ENCODE data around the gene AATK.

AATK gene

DNA sequence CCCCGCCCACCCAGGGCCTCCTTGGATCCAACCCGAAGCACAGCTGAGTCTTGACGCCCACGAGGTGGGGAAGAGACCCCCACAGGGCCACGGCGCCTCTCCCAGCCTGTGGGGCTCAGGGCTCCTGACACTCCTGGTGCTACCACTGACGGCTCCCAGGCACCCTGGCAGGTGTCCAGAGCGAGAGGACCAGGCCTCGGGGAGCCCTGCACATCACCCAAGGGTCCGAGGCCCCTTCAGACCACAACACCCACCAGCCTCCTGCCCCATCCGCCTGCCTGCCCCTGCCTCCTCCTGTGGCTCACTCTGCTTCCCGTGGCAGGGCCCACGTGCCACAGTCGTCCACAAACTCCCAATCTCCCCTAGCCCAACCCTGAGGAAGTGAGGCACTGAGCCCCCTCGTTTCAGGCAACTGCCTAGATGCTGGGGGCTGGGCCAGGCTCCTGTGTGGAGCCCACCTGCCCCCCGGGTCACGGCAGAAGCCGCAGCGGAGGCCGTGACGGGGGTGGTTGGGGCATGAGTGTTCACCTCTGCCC, 28.3 kb upstream of the AATK start:
- no peak overlapping the region for H3K27ac Mint-ChIP-seq
- no peak for DNase-seq
- TF ChIP-seq, protein P1, sequence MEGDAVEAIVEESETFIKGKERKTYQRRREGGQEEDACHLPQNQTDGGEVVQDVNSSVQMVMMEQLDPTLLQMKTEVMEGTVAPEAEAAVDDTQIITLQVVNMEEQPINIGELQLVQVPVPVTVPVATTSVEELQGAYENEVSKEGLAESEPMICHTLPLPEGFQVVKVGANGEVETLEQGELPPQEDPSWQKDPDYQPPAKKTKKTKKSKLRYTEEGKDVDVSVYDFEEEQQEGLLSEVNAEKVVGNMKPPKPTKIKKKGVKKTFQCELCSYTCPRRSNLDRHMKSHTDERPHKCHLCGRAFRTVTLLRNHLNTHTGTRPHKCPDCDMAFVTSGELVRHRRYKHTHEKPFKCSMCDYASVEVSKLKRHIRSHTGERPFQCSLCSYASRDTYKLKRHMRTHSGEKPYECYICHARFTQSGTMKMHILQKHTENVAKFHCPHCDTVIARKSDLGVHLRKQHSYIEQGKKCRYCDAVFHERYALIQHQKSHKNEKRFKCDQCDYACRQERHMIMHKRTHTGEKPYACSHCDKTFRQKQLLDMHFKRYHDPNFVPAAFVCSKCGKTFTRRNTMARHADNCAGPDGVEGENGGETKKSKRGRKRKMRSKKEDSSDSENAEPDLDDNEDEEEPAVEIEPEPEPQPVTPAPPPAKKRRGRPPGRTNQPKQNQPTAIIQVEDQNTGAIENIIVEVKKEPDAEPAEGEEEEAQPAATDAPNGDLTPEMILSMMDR (IDR thresholded peaks at IDR 0.05), result no peak
- no peaks in the 10 kb centered on the region for H3K4me1 Mint-ChIP-seq
- no peaks in the 10 kb centered on the region for H3K27me3 Mint-ChIP-seq (ENCODE audit: low read depth, poor library complexity)
- no peaks in the 10 kb centered on the region for H3K36me3 Mint-ChIP-seq (ENCODE audit: low read depth)
- H3K4me3 Mint-ChIP-seq, result no peak overlapping the region
- H3K9me3 Mint-ChIP-seq, result no peaks in the 10 kb centered on the region

DNA sequence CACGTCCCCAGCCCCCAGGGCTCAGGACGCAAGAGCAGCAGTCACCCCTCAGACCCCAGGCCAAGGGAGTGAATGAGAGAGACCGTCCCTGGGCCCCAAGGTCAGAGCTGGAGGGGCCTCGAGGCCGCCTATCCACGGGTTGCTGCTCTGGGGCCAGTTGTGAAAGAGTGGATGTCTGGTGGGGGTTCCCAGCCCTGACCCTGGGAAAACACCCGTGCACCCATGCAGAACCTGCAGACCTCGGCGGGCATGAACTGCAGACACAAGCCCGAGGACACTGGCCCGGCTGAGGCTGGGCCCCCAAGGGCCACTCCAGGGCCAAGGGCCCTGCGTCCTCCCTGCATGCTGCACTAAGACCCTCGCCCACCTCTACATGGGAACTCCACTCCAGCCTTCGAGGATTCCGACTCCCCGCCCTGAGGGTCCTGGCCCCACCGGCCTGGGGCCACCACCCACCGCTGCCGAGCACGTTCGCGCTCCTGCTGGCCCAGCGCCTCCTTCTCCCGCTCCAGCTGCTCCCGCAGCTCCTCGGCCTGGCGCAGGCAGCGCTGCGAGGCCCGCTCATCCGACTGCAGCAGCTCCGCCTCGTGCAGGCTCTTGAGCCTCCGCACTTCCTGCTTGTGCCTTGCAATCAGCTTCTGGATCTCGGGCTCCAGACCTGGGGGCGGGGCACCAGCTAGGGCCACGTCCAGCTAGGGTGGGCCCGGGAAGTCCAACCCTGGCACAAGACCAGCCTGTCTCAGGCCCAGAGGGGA, 27.6 kb upstream of the AATK start:
- H3K4me3 Mint-ChIP-seq, result no peak overlapping the region

DNA sequence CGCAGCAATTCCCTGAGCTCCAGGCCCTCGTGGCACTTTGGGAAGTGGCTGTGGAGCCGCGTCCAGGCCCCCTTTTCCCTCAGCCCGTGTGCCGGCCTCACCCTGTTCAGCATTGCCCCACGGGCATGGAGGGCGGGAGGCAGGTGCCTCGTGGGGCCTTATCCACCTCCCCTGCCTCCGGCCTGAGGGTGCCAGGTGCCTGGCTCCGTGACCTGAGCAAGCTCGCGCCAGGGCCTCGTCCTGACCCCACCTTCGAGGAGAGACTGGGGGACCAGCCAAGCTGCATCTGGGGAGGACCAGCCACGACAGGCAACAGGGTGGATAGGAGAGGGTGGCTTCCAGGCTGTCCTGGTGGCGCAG, 27.0 kb upstream of the AATK start:
- Mint-ChIP-seq H3K27ac (no peak overlapping the region), H3K36me3 (ENCODE audit: low read depth) (no peaks in the 10 kb centered on the region), H3K27me3 (ENCODE audit: low read depth, poor library complexity) (no peaks in the 10 kb centered on the region), H3K4me3 (no peak overlapping the region), H3K4me1 (no peaks in the 10 kb centered on the region), H3K9me3 (no peaks in the 10 kb centered on the region)
- DNase-seq, result no peak
- TF ChIP-seq, protein P1 (IDR thresholded peaks at IDR 0.05), result no peak

More for the DNA sequence above, 27.6 kb upstream of the AATK start:
- H3K4me1 Mint-ChIP-seq, result no peaks in the 10 kb centered on the region
- no peaks in the 10 kb centered on the region for H3K36me3 Mint-ChIP-seq (ENCODE audit: low read depth)
- no peaks in the 10 kb centered on the region for H3K27me3 Mint-ChIP-seq (ENCODE audit: low read depth, poor library complexity)
- no peak for DNase-seq
- H3K27ac Mint-ChIP-seq, result no peak overlapping the region
- TF ChIP-seq, protein P1 (IDR thresholded peaks at IDR 0.05), result no peak
- H3K9me3 Mint-ChIP-seq, result no peaks in the 10 kb centered on the region

DNA sequence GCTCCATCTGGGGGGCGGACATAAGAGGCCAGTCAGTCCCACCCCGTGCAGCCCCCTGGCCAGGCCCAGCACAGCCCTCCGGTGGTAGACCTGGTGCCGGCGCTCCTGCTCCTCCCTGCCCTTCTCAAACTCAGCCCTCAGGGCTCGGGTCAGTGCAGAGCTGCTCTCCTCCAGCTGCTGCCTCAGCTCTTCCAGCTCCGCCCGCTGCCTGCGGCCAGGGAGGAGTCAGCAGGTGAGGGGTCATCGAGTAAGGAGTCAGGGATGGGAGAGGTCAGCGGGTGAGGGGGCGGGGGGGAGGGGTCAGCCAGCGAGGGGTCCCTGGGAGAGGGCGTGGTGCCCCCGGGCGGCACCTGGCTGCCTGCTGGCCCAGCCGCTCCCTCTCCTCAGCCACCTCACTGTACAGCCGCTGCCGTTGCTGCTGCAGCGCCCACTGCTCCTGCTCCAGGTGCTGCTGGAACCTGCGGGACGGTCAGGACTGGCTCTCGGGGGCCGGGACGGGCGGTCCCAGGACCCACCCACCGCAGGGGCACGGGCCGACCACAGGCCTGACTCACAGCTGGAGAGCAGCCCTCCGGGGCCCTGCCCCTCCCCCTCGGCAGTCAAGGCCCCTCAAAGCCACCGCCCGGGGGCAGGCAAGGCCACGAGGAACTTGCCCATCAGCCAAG, 26.5 kb upstream of the AATK start:
- no peaks in the 10 kb centered on the region for H3K9me3 Mint-ChIP-seq
- DNase-seq, result no peak
- TF ChIP-seq, protein P1 (IDR thresholded peaks at IDR 0.05), result no peak
- no peak overlapping the region for H3K4me3 Mint-ChIP-seq
- no peaks in the 10 kb centered on the region for H3K36me3 Mint-ChIP-seq (ENCODE audit: low read depth)
- H3K4me1 Mint-ChIP-seq, result no peaks in the 10 kb centered on the region
- no peaks in the 10 kb centered on the region for H3K27me3 Mint-ChIP-seq (ENCODE audit: low read depth, poor library complexity)
- no peak overlapping the region for H3K27ac Mint-ChIP-seq

DNA sequence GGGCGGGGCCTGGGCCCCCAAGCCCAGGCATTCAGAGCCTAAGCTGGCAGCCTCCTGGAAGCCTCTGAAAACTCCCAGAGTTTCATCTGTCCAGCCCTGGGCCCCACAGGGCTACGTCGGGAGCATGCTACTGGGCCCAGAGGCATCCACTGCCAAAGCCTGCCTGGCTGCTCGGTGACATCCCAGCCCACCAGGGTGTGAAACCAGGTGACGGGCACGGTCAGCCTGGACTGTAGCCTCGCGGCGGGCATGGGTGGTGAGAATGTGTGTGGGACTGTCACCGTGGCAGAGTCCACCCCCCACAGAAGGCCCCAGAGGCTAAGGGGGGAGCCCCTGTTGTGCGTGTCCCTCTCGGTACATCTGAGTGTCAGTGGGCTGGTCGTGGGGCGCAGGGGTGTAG, 25.6 kb upstream of the AATK start:
- TF ChIP-seq, protein P1 (IDR thresholded peaks at IDR 0.05), result no peak
- Mint-ChIP-seq H3K4me3 (no peak overlapping the region), H3K36me3 (ENCODE audit: low read depth) (no peaks in the 10 kb centered on the region), H3K9me3 (no peaks in the 10 kb centered on the region), H3K4me1 (no peaks in the 10 kb centered on the region), H3K27ac (no peak overlapping the region), H3K27me3 (ENCODE audit: low read depth, poor library complexity) (no peaks in the 10 kb centered on the region)
- DNase-seq, result no peak
